ENCODE measurements around the gene SCAANT1. TPM values are rescaled to one million over a fixed set of nuclear protein-coding genes. Genes with fewer than 3 reads are reported as not detected.

SCAANT1 gene
- total and polyA plus RNA-seq, 2 of the 8 experiments (the other 6 are each of a cell fraction or from before 2014, with no cell fraction given) = not detected

- Histone ChIP-seq H3K9me3 (ENCODE audit: insufficient read depth in 2 of 2, low read depth in 1 of 2, low read length in 1 of 2) (no peaks in the 10 kb centered on the region), H4K91ac (replicated peaks; ENCODE audit: insufficient read length, low read length) (no peak overlapping the region), H3K18ac (ENCODE audit: extremely low read depth, low read length) (no peak overlapping the region), H2AK5ac (ENCODE audit: low read depth, low read length) (no peak overlapping the region), H2BK15ac (ENCODE audit: low read length) (no peak overlapping the region), H2BK120ac (replicated peaks; ENCODE audit: low read depth, low read length) (no peak overlapping the region), H3K23ac (ENCODE audit: insufficient read length) (no peak overlapping the region), H4K8ac (ENCODE audit: extremely low read depth, insufficient read depth, low read length) (no peak overlapping the region), H3K27ac (ENCODE audit: low read depth, low read length) (no peak overlapping the region), H2BK12ac (ENCODE audit: low read depth, low read length) (no peak overlapping the region), H3K14ac (ENCODE audit: insufficient read length) (no peak overlapping the region), H3K36me3 (ENCODE audit: control insufficient read depth in 2 of 4, insufficient read depth in 4 of 4, low read length in 3 of 4) (no peaks in the 10 kb centered on the region), H3K4me1 (replicated peaks in 1 of 4; ENCODE audit: control insufficient read depth in 3 of 4, insufficient read depth in 4 of 4, low read length in 3 of 4) (peaks cover 0 to 7% (median 2%) of the 10 kb centered on the region in 4 experiments; a peak in 2 of 7 replicates), H3K4me2 (ENCODE audit: insufficient read depth in 1 of 2, low read depth in 2 of 2, low read length in 2 of 2) (no peak overlapping the region), H4K5ac (ENCODE audit: insufficient read length, low read depth, low read length) (no peak overlapping the region), H2AFZ (ENCODE audit: low read length) (no peak overlapping the region), H3K4ac (replicated peaks; ENCODE audit: insufficient read length, low read depth, low read length) (no peak overlapping the region), H3K79me1 (ENCODE audit: low read depth, low read length) (no peaks in the 10 kb centered on the region), H3K23me2 (ENCODE audit: low read depth, low read length) (no peaks in the 10 kb centered on the region), H3K9ac (replicated peaks in 1 of 4; ENCODE audit: extremely low read depth in 1 of 4, low read depth in 3 of 4, low read length in 3 of 4) (no peak overlapping the region), H2BK20ac (ENCODE audit: low read length) (no peak overlapping the region), H3K79me2 (ENCODE audit: control insufficient read depth in 1 of 2, insufficient read depth in 2 of 2, low read length in 2 of 2) (peaks cover 0 to 12% of the 10 kb centered on the region in 2 experiments; a peak in 2 of 4 replicates), H2BK5ac (ENCODE audit: low read depth, low read length) (no peak overlapping the region), H3K4me3 (ENCODE audit: extremely low read depth in 1 of 4, insufficient read depth in 2 of 4, low read depth in 3 of 4, low read length in 4 of 4) (no peak overlapping the region), H3K56ac (replicated peaks; ENCODE audit: insufficient read length, low read depth, low read length) (no peak overlapping the region), H4K20me1 (replicated peaks in 1 of 2; ENCODE audit: control insufficient read depth in 1 of 2, insufficient read depth in 2 of 2, low read length in 2 of 2) (peaks cover 0 to 2% of the 10 kb centered on the region in 2 experiments), H3K27me3 (replicated peaks in 1 of 4; ENCODE audit: control insufficient read depth in 3 of 4, extremely low read depth in 1 of 4, insufficient read depth in 3 of 4, low read length in 3 of 4) (no peaks in the 10 kb centered on the region)
- no peak for DNase-seq (ENCODE audit: low read depth in 1 of 2, low spot score in 2 of 2)
- ChIA-PET CTCF (ENCODE audit: partially characterized antibody) (interaction anchor here (0.6 to 1.7 kb wide), 3 partner anchors 10 to 112 kb away, joined by 3 to 4 read pairs (median 3); no protein-coding TSS in a partner anchor), POLR2A (ENCODE audit: partially characterized antibody) (interaction anchor here (0.8 kb wide), 1 partner anchor 85 kb away, joined by 3 read pairs; no protein-coding TSS in a partner anchor)
- WGBS, 2 experiments (ENCODE audit: extremely low coverage in 1 of 2, insufficient coverage in 1 of 2, insufficient read length in 1 of 2, insufficient replicate concordance in 2 of 2, low coverage in 1 of 2, low lambda C conversion rate in 2 of 2, missing lambda C conversion rate in 1 of 2) = 89% methylated on average over 4 of the region's 4 CpGs; no CpG with 5 or more reads in 1 of the 2 experiments
- no peak for FAIRE-seq
- TF ChIP-seq SIN3A (conservative IDR thresholded peaks at IDR 0.05 in 1 of 2, IDR thresholded peaks at IDR 0.05 in 1 of 2; ENCODE audit: low read depth in 1 of 2, low read length in 2 of 2) = no peak
- no peak for TF ChIP-seq KDM1A (IDR thresholded peaks at IDR 0.05; ENCODE audit: borderline replicate concordance, low read length)
- no peak for TF ChIP-seq USF2 (IDR thresholded peaks at IDR 0.05; ENCODE audit: low read length)
- TF ChIP-seq RXRA (IDR thresholded peaks at IDR 0.05; ENCODE audit: insufficient read depth, low read depth, low read length) = no peak
- TF ChIP-seq TAF7 (optimal IDR thresholded peaks at IDR 0.05; ENCODE audit: borderline replicate concordance, low read depth, low read length) = no peak
- no peak for TF ChIP-seq BCL11A (IDR thresholded peaks at IDR 0.05; ENCODE audit: low read depth in 2 of 2, low read length in 2 of 2)
- TF ChIP-seq GTF2F1 (IDR thresholded peaks at IDR 0.05; ENCODE audit: borderline replicate concordance, low read depth, low read length) = no peak
- no peak for TF ChIP-seq SP4 (IDR thresholded peaks at IDR 0.05; ENCODE audit: low read length)
- TF ChIP-seq CTBP2 (IDR thresholded peaks at IDR 0.05; ENCODE audit: borderline replicate concordance, insufficient read depth, insufficient read length, low read length) = no peak
- no peak for TF ChIP-seq CTCF (IDR thresholded peaks at IDR 0.05; ENCODE audit: control extremely low read depth in 1 of 3, insufficient read depth in 1 of 3, low read depth in 1 of 3, low read length in 3 of 3)
These were observed 28.2 kb upstream of the SCAANT1 start for GRCh38 chr3:63940389-63940757.
